ENCODE measurements around the gene JAM2. TPM values are rescaled to one million over a fixed set of nuclear protein-coding genes. Genes with fewer than 3 reads are reported as not detected.
A peak's percentile ranks its signal among the peaks of the same experiment; 100 is the strongest.

JAM2 gene
- total RNA-seq, 1 experiment from 2014 or later: 4.8 TPM

DNA sequence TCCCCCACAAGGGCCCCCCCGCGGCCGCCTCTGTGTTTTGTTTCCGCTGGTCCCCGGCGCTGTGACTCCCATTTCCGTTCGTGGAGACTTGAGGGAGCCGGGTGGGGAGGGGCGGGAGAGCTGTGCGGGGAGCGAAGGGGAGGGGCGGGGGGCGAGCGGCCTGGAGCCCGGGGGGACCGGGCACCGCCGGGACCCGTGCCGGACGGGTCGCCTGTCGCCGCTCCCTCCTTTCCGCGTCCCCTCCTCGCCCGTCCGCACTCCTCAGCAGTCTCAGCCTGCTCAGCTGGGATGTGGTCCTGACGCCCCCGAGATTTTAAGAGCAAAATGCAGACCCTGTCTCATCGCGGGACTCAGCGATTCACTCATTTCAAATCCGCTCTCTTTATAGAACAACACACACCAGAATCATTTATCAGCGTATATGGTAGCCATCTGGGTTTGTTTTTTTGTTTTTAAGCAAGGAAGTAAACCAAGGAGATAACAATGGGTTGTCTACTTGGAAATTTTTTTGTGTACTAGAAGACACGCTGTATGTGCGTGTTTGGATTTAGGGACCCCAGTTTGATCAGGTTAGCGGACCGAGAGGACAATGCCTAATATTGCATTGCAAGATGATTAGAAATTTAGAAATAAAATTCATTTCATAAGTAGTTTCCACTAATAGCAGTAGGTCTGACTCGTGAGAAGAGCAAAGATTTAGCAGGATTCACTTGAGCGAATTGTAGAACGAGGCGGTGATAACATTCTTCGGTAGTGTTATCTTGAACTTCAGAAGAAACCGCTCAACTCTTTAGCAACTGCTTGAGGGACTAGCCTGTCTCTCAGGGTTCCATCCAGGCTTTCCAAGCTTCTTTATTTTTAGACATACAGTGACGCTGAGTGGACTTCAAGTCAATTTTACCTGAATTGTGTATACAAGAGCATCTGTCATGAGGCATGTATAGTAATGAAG is 96.9 kb downstream of the JAM2 start (continued):
- TF ChIP-seq CTCF (IDR thresholded peaks at IDR 0.05) (no peak), PRRX2 (CRISPR knock-in tag; IDR thresholded peaks at IDR 0.05) (no peak), ZBTB21 (CRISPR knock-in tag; IDR thresholded peaks at IDR 0.05; ENCODE audit: borderline replicate concordance) (no peak), MXD4 (CRISPR knock-in tag; IDR thresholded peaks at IDR 0.05; ENCODE audit: borderline replicate concordance) (no peak)
- TF ChIP-seq, protein P1, sequence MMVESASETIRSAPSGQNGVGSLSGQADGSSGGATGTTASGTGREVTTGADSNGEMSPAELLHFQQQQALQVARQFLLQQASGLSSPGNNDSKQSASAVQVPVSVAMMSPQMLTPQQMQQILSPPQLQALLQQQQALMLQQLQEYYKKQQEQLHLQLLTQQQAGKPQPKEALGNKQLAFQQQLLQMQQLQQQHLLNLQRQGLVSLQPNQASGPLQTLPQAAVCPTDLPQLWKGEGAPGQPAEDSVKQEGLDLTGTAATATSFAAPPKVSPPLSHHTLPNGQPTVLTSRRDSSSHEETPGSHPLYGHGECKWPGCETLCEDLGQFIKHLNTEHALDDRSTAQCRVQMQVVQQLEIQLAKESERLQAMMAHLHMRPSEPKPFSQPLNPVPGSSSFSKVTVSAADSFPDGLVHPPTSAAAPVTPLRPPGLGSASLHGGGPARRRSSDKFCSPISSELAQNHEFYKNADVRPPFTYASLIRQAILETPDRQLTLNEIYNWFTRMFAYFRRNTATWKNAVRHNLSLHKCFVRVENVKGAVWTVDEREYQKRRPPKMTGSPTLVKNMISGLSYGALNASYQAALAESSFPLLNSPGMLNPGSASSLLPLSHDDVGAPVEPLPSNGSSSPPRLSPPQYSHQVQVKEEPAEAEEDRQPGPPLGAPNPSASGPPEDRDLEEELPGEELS (CRISPR knock-in tag; IDR thresholded peaks at IDR 0.05): no peak

DNA sequence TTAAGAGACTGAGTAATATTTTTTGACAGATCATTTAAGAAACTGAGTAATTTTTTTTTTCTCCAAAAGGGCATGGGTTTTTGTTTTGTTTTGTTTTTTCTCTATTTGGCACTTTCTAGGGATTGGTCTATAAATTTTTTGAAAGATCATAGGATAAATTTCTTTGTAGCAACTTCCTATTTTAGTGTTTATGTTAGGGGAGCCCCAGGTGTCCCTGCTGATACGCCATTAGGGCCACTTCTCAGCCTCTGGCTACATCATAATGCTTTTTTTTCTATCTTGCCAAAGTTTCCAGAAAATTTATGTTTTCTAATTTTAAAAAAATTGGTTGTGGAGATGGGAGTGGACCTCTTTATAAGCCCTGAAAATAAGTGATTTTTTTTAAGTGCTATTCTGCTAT is 98.4 kb downstream of the JAM2 start:
- ATAC-seq (no peak), DNase-seq (ENCODE audit: low spot score) (no peak)
- H3K27ac Mint-ChIP-seq: no peak overlapping the region
- POLR2A ChIA-PET: no interaction called here
- H3K9me3 Mint-ChIP-seq: no peaks in the 10 kb centered on the region
- peaks cover 5% of the 10 kb centered on the region; the same call in 1 of the 2 replicates for H3K36me3 Mint-ChIP-seq
- H3K4me3 Mint-ChIP-seq: peak overlapping the region; percentile 97; the same call in 1 of the 2 replicates
- no peaks in the 10 kb centered on the region for H3K27me3 Mint-ChIP-seq (ENCODE audit: low read depth)
- CTCF ChIA-PET: no interaction called here
- H3K4me1 Mint-ChIP-seq: peaks cover 19% of the 10 kb centered on the region
- TF ChIP-seq, protein P2, sequence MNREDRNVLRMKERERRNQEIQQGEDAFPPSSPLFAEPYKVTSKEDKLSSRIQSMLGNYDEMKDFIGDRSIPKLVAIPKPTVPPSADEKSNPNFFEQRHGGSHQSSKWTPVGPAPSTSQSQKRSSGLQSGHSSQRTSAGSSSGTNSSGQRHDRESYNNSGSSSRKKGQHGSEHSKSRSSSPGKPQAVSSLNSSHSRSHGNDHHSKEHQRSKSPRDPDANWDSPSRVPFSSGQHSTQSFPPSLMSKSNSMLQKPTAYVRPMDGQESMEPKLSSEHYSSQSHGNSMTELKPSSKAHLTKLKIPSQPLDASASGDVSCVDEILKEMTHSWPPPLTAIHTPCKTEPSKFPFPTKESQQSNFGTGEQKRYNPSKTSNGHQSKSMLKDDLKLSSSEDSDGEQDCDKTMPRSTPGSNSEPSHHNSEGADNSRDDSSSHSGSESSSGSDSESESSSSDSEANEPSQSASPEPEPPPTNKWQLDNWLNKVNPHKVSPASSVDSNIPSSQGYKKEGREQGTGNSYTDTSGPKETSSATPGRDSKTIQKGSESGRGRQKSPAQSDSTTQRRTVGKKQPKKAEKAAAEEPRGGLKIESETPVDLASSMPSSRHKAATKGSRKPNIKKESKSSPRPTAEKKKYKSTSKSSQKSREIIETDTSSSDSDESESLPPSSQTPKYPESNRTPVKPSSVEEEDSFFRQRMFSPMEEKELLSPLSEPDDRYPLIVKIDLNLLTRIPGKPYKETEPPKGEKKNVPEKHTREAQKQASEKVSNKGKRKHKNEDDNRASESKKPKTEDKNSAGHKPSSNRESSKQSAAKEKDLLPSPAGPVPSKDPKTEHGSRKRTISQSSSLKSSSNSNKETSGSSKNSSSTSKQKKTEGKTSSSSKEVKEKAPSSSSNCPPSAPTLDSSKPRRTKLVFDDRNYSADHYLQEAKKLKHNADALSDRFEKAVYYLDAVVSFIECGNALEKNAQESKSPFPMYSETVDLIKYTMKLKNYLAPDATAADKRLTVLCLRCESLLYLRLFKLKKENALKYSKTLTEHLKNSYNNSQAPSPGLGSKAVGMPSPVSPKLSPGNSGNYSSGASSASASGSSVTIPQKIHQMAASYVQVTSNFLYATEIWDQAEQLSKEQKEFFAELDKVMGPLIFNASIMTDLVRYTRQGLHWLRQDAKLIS (CRISPR knock-in tag; IDR thresholded peaks at IDR 0.05; ENCODE audit: borderline replicate concordance): no peak
- TF ChIP-seq ATF1 (CRISPR knock-in tag; IDR thresholded peaks at IDR 0.05) (no peak), NR3C1 (CRISPR knock-in tag; conservative IDR thresholded peaks at IDR 0.05; ENCODE audit: low read depth) (no peak), PREB (CRISPR knock-in tag; IDR thresholded peaks at IDR 0.05; ENCODE audit: borderline replicate concordance) (no peak), ARID4B (CRISPR knock-in tag; IDR thresholded peaks at IDR 0.05; ENCODE audit: borderline replicate concordance) (no peak), CREM (CRISPR knock-in tag; IDR thresholded peaks at IDR 0.05) (no peak), ZNF219 (CRISPR knock-in tag; IDR thresholded peaks at IDR 0.05; ENCODE audit: borderline replicate concordance) (no peak)
- TF ChIP-seq, protein P3, sequence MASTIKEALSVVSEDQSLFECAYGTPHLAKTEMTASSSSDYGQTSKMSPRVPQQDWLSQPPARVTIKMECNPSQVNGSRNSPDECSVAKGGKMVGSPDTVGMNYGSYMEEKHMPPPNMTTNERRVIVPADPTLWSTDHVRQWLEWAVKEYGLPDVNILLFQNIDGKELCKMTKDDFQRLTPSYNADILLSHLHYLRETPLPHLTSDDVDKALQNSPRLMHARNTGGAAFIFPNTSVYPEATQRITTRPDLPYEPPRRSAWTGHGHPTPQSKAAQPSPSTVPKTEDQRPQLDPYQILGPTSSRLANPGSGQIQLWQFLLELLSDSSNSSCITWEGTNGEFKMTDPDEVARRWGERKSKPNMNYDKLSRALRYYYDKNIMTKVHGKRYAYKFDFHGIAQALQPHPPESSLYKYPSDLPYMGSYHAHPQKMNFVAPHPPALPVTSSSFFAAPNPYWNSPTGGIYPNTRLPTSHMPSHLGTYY (CRISPR knock-in tag; IDR thresholded peaks at IDR 0.05): no peak
- TF ChIP-seq, protein P4, sequence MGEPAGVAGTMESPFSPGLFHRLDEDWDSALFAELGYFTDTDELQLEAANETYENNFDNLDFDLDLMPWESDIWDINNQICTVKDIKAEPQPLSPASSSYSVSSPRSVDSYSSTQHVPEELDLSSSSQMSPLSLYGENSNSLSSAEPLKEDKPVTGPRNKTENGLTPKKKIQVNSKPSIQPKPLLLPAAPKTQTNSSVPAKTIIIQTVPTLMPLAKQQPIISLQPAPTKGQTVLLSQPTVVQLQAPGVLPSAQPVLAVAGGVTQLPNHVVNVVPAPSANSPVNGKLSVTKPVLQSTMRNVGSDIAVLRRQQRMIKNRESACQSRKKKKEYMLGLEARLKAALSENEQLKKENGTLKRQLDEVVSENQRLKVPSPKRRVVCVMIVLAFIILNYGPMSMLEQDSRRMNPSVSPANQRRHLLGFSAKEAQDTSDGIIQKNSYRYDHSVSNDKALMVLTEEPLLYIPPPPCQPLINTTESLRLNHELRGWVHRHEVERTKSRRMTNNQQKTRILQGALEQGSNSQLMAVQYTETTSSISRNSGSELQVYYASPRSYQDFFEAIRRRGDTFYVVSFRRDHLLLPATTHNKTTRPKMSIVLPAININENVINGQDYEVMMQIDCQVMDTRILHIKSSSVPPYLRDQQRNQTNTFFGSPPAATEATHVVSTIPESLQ (CRISPR knock-in tag; IDR thresholded peaks at IDR 0.05): no peak

Measured in WTC11 (cell line).